SU-DHL-6 (cell line): Measurements from ENCODE around the gene SNX10.

ENCODE experiments used
- EZH2phosphoT487 ChIP-seq: fragments of 200-600 bp; sonication (generic), shearing (Covaris generic); conservative IDR thresholded peaks from 2 replicates; pipeline ENCODE4 v1.6.1; 2018; ENCODE audit warnings: mild to moderate bottlenecking, antibody characterized with exemption, low read length, moderate library complexity, mixed read lengths
- TF ChIP-seq, protein P1 (sequence below): fragments of 200-600 bp; sonication (generic); IDR thresholded peaks from one replicate; pipeline ENCODE4 v1.5.1; 2017; ENCODE audit warnings: antibody characterized with exemption, mild to moderate bottlenecking, low read length, moderate library complexity; ENCODE audit not compliant: insufficient read depth, poor library complexity, severe bottlenecking

DNA sequence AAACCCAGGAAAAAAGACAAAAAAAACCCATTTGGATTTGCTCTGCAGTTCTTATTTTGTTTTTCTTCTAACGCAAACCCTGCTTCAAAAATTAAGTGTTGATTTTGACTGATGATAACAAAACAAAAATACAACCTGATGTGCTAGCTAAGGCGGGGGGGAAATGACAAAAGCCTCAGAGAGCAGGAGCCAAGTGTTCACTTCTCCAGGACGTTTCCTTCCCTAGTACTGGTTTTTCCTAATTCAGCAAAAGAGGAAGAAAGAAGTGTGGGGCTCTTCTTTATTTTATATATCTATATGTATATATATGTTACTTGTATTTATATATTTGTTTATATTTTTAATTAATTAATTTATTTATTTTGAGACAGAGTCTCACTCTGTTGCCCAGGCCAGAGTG, 28.0 kb downstream of the SNX10 start:
- TF ChIP-seq, protein P1, sequence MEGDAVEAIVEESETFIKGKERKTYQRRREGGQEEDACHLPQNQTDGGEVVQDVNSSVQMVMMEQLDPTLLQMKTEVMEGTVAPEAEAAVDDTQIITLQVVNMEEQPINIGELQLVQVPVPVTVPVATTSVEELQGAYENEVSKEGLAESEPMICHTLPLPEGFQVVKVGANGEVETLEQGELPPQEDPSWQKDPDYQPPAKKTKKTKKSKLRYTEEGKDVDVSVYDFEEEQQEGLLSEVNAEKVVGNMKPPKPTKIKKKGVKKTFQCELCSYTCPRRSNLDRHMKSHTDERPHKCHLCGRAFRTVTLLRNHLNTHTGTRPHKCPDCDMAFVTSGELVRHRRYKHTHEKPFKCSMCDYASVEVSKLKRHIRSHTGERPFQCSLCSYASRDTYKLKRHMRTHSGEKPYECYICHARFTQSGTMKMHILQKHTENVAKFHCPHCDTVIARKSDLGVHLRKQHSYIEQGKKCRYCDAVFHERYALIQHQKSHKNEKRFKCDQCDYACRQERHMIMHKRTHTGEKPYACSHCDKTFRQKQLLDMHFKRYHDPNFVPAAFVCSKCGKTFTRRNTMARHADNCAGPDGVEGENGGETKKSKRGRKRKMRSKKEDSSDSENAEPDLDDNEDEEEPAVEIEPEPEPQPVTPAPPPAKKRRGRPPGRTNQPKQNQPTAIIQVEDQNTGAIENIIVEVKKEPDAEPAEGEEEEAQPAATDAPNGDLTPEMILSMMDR: no peak
- TF ChIP-seq EZH2phosphoT487: no peak
